HG03521 (cell line): Measurements from ENCODE around the gene NPAS3.

ENCODE experiments used
- ATAC-seq: cut with Tn5 transposase; IDR thresholded peaks from one replicate; pipeline ENCODE4 v1.9.1; 2021; ENCODE audit warnings: mild to moderate bottlenecking, moderate library complexity; ENCODE audit not compliant: unreplicated experiment

Gene NPAS3

GRCh38 chr14:32938719-32939253 is at the start of gene NPAS3:
Gene NPAS3 (plus strand): TSS chr14:32938879.
- peak; percentile 43 for ATAC-seq

- no peak for ATAC-seq
These were observed 41.5 kb upstream of the NPAS3 start for GRCh38 chr14:32896979-32897697.

- ATAC-seq, result no peak
These were observed 41.0 kb upstream of the NPAS3 start for GRCh38 chr14:32897698-32898064.

- no peak for ATAC-seq
These were observed 39.8 kb upstream of the NPAS3 start for GRCh38 chr14:32898876-32899275.

GRCh38 chr14:32900547-32900946 is 38.1 kb upstream of the NPAS3 start:
- no peak for ATAC-seq

GRCh38 chr14:32905013-32905412 is 33.7 kb upstream of the NPAS3 start:
- no peak for ATAC-seq

- ATAC-seq, result no peak
These were observed 32.0 kb upstream of the NPAS3 start for GRCh38 chr14:32906672-32907071.

- no peak for ATAC-seq
These were observed 30.2 kb upstream of the NPAS3 start for GRCh38 chr14:32908196-32909084.

- ATAC-seq, result no peak
These were observed 25.0 kb upstream of the NPAS3 start for GRCh38 chr14:32913725-32914124.

GRCh38 chr14:32914391-32914790 is 24.3 kb upstream of the NPAS3 start:
- ATAC-seq, result no peak

- no peak for ATAC-seq
These were observed 17.9 kb upstream of the NPAS3 start for GRCh38 chr14:32920696-32921276.

- no peak for ATAC-seq
These were observed 13.2 kb upstream of the NPAS3 start for GRCh38 chr14:32925439-32925838.

GRCh38 chr14:32932302-32932913 is 6.3 kb upstream of the NPAS3 start:
- no peak for ATAC-seq

GRCh38 chr14:32932914-32933628 is 5.6 kb upstream of the NPAS3 start:
- ATAC-seq, result no peak

GRCh38 chr14:32933629-32934072 is 5.0 kb upstream of the NPAS3 start:
- no peak for ATAC-seq

GRCh38 chr14:32934073-32934880 is 4.4 kb upstream of the NPAS3 start:
- ATAC-seq, result no peak

- no peak for ATAC-seq
These were observed 3.6 kb upstream of the NPAS3 start for GRCh38 chr14:32934881-32935633.

GRCh38 chr14:32939254-32940065 is 781 bp downstream of the NPAS3 start:
- peak; percentile 35 for ATAC-seq
